Inflammatory macrophage treated with lipopolysaccharide for 1 hour (primary cell): ENCODE data around the gene USP54.

Source experiments
- DNase-seq, 2 donors: peaks; one replicate each; pipeline ENCODE4 v3.0.0-alpha.2; 2020 to 2022

The USP54 gene

GRCh38 chr10:73460897-73461296 lies 130.2 kb downstream of the USP54 start:
- no peak for DNase-seq

- no peak for DNase-seq
Observed at GRCh38 chr10:73459683-73460314, 131.3 kb downstream of the USP54 start.

GRCh38 chr10:73456187-73456890 lies 134.8 kb downstream of the USP54 start:
- DNase-seq, result no peak

GRCh38 chr10:73449113-73449512 lies 142.0 kb downstream of the USP54 start:
- DNase-seq, result no peak

GRCh38 chr10:73448384-73448783 lies 142.8 kb downstream of the USP54 start:
- DNase-seq, result no peak
